SIG-M5 (cell line): ENCODE results near the gene DIPK2A.

Experiments used
- DNase-seq: peaks from one replicate; lab custom pipeline; 2025; lab: John Stamatoyannopoulos, UW

The DIPK2A gene, protein sequence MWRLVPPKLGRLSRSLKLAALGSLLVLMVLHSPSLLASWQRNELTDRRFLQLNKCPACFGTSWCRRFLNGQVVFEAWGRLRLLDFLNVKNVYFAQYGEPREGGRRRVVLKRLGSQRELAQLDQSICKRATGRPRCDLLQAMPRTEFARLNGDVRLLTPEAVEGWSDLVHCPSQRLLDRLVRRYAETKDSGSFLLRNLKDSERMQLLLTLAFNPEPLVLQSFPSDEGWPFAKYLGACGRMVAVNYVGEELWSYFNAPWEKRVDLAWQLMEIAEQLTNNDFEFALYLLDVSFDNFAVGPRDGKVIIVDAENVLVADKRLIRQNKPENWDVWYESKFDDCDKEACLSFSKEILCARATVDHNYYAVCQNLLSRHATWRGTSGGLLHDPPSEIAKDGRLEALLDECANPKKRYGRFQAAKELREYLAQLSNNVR

DNA sequence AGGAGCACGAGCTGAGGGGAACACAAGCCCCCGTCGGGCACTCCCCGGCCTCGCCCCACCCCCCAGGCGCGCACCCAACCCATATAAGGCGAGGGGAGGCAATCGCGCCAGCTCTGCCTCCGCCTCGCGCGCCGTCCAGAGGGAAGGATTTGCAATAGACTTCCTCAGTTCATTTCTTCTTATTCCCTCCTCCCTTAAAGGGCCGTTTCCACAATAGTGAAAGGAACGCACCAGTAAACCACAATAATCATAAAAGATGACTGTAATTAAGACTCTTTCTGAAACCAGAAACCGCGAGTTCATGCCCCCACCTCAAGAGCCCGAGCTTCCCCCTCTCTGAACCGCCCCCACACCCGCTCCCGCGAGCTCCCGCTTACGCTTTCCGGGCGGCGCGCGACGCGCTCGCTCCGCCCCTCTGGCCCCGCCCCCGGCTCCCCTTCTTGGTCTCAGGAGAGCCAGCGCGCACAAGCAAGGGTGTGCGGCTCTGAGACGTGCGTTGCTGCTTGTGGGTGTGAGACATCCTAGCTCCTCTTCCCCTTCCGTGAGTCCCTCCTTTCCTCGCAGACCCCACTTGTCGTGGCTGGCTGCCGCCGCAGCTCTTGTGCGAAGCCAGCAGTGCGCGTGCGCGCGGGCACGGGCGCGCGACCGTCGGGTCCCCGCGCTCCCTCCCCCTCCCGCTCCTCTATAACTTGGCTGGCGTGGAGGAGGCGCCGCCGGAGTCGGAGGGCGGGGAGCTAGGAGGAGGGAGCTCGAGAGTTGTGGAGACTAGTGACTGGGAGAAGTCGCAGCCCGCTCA is at the start of gene DIPK2A:
DIPK2A (plus strand) TSS at position 465 of the 796 bp plus-strand sequence. CDS start 510 bp downstream, outside the sequence.
- DNase-seq, result peak; percentile 97

DNA sequence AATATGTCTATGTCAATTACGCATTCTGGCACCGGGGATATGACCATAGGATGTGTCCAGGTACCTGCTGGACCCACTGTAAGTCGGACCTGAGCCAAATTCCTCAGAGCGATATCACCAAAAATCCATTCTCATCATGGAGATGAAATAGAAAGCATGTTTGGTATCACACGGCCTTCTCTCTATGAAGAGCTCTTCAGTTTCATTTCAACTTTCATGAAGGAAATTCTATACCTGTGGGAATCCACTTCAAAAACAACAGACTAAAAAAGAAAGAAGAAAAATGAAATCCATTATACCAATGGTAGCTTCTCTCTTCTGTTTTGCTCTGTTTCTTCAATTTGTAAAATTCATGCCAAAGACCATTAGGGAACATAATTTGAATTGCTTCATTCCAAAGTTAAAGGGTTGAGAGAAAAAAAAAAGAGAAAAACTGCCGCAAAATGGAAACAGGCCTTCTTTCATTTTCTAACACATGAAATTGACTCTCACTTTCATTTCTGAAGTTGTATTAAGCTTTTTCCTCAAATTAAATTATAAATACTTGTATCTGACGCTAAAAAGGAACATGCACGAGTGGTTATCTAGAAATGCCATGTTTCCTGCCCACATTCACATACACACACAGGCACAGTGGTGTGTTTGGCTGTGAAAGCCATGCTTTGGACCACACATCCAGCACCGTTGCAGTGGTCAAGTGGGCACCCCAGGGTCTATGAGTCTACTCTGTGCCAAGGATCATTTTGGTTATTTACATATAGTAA is 46.9 kb upstream of the DIPK2A start:
- DNase-seq, result no peak

DNA sequence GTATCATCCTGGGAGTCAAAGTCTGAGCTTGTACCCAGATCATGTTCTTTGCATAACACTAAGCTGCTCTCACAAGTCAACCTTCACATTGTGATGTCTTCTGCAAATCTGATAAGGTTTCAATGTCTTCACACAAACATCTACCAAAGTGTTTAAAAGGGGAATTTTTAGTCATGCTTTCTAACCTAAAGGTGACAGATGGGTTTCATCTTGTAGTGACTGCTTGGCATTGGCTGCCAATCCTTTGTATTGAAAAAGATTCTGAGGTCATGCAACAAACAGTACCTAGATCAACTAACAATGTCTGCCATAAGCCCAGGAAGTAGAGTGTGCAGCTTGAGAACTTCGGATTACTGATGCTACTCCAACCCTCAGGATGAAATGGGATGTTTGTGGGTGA is 43.6 kb upstream of the DIPK2A start:
- DNase-seq, result no peak

DNA sequence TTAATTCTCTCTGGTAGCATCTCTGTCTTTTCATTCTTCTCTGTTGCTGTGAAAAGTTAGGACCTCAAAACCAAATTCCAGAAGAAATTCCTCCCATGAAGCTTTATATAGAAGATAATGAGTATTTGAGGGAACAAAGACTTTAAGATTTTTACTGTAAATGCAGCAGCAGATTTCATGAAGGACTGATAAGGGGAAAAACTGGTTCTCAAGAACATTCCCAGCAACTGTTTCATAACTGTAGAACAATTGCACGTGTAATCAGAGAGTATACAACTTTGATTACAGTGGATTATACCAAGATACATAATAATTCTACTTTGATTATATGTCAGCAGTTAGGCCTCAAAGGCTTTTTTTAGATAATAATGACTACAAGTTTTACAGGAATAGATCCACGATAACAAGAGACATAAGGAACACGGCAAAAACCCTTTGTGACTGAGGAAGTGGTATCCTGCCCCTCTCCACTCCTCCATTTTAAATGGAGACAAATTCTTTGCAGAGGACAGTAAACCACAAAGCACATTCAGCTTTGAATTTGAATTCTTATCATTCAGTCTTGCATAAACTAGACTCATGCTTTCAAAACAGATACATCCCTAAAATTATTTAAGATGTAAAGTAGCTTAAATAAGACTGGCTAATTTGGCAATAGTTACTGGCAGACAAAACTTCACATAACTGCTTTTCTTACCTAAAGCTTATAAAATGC is 42.9 kb upstream of the DIPK2A start:
- no peak for DNase-seq

DNA sequence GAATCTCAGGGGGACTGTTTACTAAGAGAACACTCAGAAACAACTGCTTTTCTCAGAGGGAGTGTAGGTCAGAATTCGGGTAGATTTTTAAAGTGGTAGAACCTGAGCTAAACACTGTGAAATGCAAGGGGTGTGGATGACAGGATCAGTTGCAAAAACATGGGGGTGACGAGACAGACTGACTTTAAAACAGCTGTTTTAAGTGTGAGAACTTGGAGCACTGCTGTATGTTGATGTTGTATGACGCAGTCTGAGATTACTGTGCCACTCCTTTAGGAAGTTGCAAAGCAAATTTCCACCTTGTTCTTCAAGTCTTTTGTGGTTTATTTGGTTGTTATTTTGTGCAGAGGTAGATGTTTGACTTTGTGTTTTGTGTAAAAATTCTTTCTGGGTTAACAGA is 36.8 kb upstream of the DIPK2A start:
- no peak for DNase-seq

DNA sequence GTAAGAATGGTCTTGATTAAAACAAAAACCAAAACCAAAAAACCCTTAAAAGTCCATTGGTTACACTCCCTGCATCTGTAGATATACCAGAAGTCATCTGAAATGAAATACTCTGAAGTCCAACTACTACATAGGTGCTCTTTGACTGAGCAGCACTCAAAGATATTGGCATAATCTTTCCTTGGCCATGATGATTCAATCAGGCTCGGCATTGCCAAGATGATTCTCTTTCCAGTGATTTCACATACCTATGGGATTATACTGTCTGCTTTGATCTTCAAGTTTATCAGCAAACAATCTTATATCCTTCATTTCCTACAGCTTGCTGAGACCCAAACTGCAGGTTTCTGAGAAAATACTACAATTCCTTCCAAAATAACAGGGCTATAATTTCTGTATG is 35.9 kb upstream of the DIPK2A start:
- no peak for DNase-seq

DNA sequence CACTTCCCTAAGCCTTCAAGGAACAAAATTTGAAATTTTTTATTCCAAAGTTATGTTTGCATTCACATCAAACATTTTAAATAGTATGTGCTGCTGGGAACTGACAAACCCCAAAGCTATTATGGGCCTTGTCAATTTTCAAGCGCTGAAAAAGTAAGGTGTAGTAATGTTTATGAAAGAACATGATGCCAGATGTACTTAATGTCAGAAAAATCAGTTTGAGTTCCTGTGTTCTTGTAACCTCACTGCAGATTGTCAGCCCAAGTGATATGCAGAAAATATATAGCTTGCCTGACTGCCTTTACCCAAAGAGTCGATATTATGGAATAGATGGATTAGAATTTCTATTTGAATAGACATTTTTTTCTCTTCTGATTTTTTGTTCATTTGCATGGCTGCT is 20.8 kb upstream of the DIPK2A start:
- no peak for DNase-seq

DNA sequence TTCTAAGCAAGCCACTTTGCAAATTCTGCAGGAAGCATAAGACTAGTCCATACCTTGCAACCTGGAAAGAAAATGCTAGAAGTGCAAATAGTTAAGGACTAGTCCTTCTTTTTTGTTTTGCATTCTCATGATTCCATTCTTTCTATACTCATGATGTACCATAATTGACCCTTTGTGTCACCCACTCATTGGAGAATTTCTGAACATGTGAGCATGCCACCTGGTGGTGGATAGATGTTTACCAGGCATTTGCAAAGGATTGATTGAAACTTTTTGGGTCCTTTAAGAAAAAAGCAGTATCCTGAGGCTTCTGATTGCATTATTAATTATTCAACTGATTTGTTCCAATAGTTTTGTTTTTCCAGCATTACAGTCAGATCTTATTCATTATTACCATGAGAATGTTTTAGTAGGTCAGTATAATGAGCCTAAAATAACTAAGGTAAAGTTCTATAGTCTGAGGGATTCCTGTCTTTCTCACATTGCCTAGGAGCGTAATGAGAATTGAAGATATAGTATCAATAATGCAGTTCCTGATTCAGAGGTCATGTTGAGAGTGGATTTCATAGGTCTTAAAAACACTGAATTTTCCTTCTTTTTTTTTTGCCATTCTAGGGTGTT is 20.2 kb upstream of the DIPK2A start:
- DNase-seq, result no peak

DNA sequence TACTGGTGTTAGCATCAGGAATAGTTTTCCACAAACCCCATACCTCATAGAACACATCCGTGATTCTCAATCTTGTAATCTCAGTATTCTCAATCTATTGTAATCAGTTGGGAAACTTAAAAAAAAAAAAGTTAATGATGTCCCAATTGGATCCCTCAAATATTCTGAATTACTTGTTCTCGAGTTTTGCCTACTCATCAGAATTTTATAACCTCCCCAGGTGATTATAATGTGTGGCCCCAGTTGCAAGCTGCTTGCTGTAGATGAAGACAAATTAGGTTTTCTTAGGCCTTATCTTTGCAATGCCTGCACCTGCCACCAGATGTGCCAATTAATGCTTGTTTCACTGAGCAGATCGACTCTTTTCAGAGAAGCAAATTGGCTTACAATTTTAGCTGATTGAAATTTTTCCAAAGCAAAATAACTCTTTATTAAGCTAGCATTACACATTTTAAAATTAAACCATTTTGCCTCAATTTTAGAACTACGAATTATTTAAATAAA is 19.0 kb upstream of the DIPK2A start:
- no peak for DNase-seq

DNA sequence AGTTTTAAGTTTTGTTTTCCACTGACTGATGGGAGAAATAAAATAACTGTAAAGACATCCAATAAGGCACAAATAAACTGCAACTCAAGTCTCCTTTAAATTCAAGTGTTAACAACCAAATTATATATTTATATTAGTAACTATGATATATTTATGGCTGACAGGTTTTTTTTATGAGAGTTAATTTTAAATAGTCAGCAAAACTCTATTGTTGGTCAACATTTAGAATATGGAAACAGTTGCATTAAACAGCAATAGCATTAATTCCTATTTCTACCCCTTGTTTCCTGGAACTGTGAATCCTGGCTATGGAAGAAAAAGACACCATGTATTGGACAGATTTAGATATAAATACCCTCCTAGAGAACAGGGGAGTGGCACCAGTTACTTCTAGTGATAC is 16.5 kb upstream of the DIPK2A start:
- DNase-seq, result no peak

DNA sequence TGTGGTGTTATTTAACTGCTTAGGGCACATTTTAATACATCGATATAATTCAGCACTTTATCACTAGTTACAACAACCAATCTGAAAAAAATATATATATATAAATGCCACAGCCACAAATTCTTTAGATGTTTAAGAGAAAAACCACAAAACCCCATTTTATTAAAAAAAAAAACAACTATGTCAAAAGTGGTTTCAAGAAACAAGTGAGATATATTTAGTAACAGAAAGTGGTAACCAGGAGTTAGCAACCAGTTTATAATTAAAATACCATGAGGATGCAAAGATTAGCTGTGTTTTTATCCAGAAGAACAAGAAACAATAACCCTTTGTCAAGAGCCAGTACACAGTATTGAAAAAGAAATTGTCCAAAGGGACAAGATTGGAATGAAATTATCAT is 14.8 kb upstream of the DIPK2A start:
- DNase-seq, result no peak

DNA sequence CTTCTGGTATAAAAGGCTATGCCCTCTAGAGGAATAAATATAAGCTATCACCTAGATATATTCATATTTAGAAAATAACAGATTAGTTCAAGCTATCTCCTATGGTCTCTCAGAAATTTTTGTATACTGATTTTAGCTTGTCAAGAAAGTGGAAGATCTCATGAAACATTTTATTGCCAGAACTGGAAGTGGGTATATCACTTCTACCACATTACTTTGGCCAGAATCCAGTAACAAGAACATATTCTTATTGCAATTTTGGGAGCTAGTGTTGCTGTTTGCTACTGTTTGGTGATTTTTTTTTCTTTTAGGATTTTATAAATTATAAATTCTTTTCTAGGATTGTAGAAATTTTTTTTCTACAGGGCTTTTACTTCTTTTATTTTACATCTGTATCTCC is 14.2 kb upstream of the DIPK2A start:
- no peak for DNase-seq

DNA sequence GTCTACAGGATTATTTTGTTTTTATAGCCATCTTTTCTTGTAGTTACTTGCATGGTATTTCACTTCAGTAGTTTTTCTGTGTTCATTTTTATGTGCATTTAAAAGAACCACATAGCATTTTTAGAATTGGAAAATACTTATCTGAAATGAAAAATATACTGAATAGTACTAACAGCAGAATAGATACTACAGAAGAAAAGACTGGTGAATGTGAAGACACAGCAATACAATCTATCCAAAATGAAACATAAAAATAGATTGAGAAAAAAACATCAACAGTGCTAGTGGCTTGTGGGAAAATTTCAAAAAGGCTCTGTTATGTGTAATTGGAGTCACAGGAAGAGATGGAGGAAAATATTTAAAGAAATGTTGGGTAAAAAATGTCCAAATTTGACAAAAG is 12.7 kb upstream of the DIPK2A start:
- no peak for DNase-seq

DNA sequence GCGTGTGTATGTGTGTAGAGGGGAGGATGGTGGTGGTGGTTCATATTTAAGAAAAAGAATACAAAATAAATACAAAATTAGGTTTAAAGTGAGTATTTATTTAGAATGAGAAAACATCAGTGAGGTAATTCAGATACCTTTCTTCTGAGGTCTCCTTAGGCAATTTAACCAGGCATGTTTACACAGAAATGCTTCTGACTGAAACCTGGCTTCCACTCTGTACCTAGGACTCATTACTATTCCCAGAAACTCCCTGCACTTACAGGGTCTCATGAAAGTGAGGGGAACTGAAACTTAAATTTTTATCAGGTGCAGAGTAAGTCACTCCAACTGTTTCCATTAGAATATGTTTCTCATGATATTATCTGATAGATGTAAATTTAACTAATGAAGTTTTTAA is 10.3 kb upstream of the DIPK2A start:
- DNase-seq, result no peak

DNA sequence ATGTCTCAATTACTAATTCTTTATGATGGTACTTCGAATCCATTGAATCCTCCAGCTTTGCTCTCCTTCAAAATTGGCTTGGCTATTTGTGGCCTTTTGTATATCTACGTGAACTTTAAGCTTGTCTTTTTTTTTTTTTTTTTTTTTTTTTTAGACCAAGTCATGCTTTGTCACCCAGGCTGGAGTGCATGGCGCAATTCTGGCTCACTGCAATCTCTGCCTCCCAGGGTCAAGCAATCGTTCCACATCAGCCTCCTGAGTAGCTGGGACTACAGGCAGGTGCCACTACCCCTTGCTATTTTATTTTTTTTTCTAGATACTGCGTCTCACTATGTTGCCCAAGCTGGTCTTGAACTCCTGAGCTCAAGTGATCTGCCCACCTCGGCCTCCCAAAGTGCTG is 7.7 kb upstream of the DIPK2A start:
- DNase-seq, result no peak

DNA sequence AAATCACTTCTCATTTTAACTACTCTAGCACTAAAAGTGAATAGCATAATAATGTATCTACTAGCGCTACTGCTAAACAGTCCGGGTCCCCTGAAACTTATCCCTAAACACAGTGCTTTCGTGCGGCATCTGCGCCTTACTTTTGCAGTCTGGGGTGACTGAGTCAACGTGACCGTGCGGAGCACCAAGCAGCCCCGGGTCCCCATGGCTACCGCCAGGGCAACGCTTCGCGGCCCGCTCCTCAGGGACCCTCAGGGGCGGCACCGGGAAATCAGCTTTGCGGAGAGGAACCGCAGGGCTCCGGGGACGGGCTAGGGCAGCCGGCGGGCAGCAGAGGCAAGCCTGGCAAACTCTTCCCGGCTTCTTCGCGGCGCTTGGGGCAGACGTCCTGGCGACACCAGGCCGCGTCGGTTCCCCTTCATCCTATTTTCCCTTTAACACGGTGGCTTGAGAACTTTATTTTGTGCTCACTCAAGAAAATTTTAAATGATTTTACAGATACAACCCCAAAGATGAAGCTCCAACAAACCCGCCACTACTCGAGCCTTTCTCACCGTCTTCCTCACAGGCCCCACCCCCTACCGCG is 757 bp upstream of the DIPK2A start:
- no peak for DNase-seq

DNA sequence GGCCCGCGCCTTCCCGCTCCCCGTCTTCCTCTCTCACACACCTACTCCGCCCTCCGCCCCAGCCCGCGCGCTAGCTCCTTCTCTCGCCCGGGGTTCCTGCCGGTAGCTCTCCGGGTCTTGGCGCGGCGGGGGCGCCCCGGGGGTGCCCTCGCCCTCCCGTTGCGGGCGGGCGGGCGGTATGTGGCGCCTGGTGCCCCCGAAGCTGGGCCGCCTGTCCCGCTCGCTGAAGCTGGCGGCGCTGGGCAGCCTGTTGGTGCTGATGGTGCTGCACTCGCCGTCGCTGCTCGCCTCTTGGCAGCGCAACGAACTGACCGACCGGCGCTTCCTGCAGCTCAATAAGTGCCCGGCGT is 507 bp downstream of the DIPK2A start:
- DNase-seq, result no peak

DNA sequence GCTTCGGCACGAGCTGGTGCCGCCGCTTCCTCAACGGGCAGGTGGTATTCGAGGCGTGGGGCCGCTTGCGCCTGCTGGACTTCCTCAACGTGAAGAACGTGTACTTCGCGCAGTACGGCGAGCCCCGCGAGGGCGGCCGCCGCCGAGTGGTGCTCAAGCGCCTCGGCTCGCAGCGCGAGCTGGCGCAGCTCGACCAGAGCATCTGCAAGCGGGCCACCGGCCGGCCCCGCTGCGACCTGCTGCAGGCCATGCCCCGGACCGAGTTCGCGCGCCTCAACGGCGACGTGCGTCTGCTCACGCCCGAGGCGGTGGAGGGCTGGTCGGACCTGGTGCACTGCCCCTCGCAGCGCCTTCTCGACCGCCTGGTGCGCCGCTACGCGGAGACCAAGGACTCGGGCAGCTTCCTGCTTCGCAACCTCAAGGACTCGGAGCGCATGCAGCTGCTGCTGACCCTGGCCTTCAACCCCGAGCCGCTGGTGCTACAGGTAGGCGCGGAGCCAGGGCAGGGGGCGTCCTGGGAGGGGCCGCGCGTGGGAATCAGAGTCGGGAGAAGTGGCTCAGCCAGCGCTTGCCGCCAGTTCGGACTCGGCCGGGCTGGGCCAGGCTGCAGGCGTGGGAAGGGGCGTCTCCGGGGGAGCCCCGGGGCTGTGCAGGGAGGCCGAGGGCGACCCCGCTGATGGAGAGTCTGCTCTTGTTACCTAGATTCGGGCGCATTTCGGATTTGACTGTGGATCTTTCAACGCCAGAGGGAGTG is 1.1 kb downstream of the DIPK2A start:
- peak; percentile 25 for DNase-seq

DNA sequence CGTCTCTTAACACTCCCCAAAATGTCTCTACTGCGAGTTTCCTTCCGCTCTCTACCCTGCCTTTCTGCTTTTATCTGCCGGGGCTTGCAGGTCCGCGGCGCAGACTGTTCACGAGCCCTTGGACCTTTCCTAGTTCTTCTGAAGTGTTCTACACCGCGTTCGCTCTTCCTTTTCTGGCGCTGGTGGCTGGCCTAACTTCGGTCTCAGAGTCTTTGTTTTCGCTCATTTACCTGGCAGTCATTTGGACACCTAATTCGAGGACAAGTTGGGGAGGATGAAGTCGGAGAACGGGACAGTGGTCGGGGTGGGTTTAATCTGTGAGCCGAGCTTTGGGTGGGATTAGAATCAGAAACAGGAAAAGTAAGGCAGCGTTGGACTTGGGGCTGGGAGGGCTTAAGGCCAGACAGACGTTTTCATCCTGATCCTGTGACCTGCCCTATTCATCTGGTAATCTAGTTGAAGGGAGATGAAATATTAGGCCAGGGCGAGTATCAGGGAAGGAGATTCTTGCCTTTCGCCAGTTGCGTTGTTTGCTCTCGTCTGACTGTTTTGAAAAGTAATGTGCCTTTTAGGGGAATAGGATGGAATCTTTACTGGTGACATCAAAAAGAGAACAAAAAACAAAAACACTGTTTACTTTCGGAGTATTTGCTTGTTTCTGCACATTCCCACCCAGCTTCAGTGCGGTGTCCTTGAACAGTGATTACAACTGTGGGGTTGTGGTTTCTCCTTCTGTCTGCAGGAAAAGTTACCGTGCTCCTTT is 1.8 kb downstream of the DIPK2A start:
- peak; percentile 52 for DNase-seq
